Measurements from ENCODE around the gene KLHL33. TPM values are rescaled to one million over a fixed set of nuclear protein-coding genes. Genes with fewer than 3 reads are reported as not detected.

The KLHL33 gene, protein sequence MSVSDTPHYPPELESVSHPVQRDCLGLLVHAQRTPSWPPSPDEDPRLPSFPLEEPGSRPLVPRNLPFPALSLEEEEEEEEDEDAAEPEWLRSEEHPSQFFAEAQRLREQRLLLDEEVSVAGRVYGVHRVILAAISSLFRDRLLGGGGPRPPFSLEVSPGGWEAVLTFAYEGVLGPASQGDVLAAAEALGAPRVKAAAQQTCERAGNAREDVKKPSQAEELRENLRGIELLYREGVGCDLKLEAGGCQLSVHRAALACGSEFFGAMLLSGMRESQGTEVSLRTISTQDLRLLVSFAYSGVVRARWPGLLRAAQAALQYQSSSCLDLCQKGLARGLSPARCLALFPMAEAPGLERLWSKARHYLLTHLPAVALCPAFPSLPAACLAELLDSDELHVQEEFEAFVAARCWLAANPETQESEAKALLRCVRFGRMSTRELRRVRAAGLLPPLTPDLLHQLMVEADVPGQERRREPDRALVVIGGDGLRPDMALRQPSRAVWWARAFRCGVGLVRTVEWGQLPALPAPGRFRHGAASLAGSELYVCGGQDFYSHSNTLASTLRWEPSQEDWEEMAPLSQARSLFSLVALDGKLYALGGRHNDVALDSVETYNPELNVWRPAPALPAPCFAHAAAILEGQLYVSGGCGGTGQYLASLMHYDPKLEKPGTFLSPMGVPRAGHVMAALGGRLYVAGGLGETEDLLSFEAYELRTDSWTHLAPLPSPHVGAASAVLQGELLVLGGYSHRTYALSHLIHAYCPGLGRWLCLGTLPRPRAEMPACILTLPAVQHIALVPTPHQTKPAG
- total RNA-seq (1 to 10 TPM in 2 of 10 donors, under 1 TPM in 8; 0.15 to 1.4 (median 0.40) TPM), polyA plus RNA-seq (1 to 10 TPM in 1 of 2 donors, under 1 TPM in 1; 0.13 to 1.2 TPM)
- long read RNA-seq, donor 1, partial matches to known transcripts = 1 of 1 reads
- long read RNA-seq, donor 1, other reads (novel, unspliced or antisense) = 0 of 1 reads
- long read RNA-seq, donor 2, partial matches to known transcripts = 2 of 3 reads
- long read RNA-seq, donor 2, other reads (novel, unspliced or antisense) = 1 of 3 reads
- long read RNA-seq, donor 3 = 0 reads

DNA sequence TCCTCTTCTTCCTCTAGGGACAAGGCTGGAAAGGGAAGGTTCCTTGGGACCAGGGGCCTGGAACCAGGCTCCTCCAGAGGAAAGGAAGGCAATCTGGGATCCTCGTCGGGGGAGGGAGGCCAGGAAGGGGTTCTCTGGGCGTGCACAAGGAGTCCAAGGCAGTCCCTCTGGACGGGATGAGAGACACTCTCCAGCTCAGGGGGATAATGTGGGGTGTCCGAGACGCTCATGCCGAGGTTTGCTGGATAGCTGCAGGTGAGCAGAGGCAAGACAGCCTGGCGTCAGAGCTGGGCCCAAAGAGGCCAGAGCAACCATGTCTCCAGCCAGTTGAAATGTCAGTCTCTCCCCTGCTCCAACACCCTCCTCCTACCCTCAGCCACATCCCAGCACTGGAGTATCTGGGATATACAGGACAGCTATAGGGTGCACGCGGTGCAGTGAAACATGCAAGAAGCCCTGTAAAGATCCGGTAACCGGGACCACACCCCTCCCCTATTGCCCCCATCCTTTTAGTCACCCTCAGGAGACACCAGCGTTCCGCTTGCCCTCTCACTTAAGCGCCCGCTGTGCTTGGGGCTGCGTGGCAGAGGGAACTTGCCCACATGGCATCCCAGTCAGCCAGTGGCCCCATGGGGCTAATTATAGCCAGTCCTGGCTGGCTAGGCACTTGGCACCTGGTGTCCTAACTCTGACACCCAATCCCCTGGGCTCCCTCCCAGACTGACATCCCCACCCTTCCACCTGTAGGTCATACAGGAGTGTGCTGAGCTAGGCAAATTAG lies at the start of gene KLHL33:
KLHL33 (minus strand) TSS at position 585 of the 781 bp plus-strand sequence; CDS start at position 230, 355 bp downstream.
- peak within 1 kb of the TSS; percentile 7 to 82 (median 64) for H3K27ac ChIP-seq
- TF ChIP-seq, protein P1, sequence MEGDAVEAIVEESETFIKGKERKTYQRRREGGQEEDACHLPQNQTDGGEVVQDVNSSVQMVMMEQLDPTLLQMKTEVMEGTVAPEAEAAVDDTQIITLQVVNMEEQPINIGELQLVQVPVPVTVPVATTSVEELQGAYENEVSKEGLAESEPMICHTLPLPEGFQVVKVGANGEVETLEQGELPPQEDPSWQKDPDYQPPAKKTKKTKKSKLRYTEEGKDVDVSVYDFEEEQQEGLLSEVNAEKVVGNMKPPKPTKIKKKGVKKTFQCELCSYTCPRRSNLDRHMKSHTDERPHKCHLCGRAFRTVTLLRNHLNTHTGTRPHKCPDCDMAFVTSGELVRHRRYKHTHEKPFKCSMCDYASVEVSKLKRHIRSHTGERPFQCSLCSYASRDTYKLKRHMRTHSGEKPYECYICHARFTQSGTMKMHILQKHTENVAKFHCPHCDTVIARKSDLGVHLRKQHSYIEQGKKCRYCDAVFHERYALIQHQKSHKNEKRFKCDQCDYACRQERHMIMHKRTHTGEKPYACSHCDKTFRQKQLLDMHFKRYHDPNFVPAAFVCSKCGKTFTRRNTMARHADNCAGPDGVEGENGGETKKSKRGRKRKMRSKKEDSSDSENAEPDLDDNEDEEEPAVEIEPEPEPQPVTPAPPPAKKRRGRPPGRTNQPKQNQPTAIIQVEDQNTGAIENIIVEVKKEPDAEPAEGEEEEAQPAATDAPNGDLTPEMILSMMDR (IDR thresholded peaks at IDR 0.05) = no peak
- intact Hi-C loops (cut with DNase I) = no loop called here

DNA sequence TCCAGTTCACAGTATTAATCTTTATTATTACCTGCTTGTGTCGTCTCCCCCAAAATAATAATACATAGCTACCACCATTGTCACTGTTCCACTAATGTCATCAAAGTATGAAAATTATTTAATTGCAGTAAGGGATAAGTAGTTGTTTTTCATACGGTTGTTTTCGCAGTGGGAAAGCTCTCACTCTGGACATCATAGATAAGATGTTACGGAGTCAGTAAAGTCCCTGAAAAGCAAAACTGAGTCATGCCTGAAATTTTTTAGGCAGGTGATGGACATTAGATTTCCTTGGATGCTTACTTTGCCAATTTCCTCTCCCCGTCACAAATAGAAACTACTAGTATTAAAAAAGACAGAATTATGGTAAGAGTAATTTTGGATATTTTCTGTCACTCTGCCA lies 46.4 kb upstream of the KLHL33 start:
- H3K4me1 ChIP-seq = peaks cover under 1 to 20% (median 9%) of the 10 kb centered on the region in 9 donors
- ATAC-seq = no peak

More for the DNA sequence above, at the start of gene KLHL33:
- Histone ChIP-seq H3K4me3 (peak within 1 kb of the TSS; percentile 13 to 64 (median 52)), H3K36me3 (no peaks in the 10 kb centered on the region), H3K27me3 (peaks cover 0 to 6% (median 0%) of the 10 kb centered on the region in 7 donors), H3K4me1 (peaks cover 0 to 24% (median 13%) of the 10 kb centered on the region in 9 donors), H3K9me3 (no peaks in the 10 kb centered on the region)
- no peak for DNase-seq
- peak; percentile 8 to 59 (median 36) for ATAC-seq
- 66 to 71% methylated on average over 17 of the region's 17 CpGs for WGBS, 2 donors

DNA sequence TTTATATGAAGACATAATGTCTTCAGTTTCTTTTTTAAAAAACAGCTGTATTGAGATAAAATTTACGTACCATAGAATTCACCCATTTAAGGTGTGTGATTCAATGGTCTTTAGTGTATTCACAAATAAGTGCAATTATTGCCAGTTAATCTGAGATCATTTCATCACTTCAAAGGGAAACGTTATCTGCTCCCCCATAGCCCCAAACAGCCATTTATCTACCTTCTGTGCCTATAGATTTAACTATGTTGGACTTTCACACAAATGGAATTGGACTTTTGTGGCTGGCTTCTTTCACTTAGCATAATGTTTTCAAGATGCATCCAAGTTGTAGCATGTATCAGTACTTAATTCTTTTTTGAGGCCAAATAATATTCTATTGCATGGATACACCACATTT lies 42.9 kb upstream of the KLHL33 start:
- ATAC-seq (no peak), DNase-seq (no peak)
- no peaks in the 10 kb centered on the region for H3K27me3 ChIP-seq
- peaks cover 0 to 45% (median 10%) of the 10 kb centered on the region in 9 donors for H3K36me3 ChIP-seq
- intact Hi-C loops (cut with DNase I) = no loop called here
- H3K4me3 ChIP-seq = no peak overlapping the region
- 96 to 98% methylated on average over 2 of the region's 2 CpGs for WGBS, 2 donors
- no peaks in the 10 kb centered on the region for H3K9me3 ChIP-seq
- H3K27ac ChIP-seq = no peak overlapping the region
- H3K4me1 ChIP-seq = peaks cover 5 to 27% (median 19%) of the 10 kb centered on the region in 9 donors
- TF ChIP-seq, protein P1 (IDR thresholded peaks at IDR 0.05) = no peak

More for the DNA sequence above, 46.4 kb upstream of the KLHL33 start:
- no peak for DNase-seq
- no peaks in the 10 kb centered on the region for H3K9me3 ChIP-seq
- H3K36me3 ChIP-seq = peaks cover 0 to 12% (median 0%) of the 10 kb centered on the region in 9 donors
- H3K27me3 ChIP-seq = peaks cover 0 to 4% (median 0%) of the 10 kb centered on the region in 7 donors
- no peak overlapping the region for H3K4me3 ChIP-seq
- TF ChIP-seq, protein P1 (IDR thresholded peaks at IDR 0.05) = no peak
- no peak overlapping the region for H3K27ac ChIP-seq
- 75 to 77% methylated on average over 5 of the region's 5 CpGs for WGBS, 2 donors
- intact Hi-C loops (cut with DNase I) = no loop called here

Data from heart right ventricle (tissue), 16 donors.